ENCODE data around the gene SYNRG. TPM values are rescaled to one million over a fixed set of nuclear protein-coding genes. Genes with fewer than 3 reads are reported as not detected.
A peak's percentile ranks its signal among the peaks of the same experiment; 100 is the strongest.
"Not testable (repeated sequence)": the region's sequence is repeated elsewhere in the genome, so short reads cannot be mapped to it uniquely, and the experiment has no call there.

The SYNRG gene
- total RNA-seq, 2 experiments from 2014 or later: 106 to 113 TPM

DNA sequence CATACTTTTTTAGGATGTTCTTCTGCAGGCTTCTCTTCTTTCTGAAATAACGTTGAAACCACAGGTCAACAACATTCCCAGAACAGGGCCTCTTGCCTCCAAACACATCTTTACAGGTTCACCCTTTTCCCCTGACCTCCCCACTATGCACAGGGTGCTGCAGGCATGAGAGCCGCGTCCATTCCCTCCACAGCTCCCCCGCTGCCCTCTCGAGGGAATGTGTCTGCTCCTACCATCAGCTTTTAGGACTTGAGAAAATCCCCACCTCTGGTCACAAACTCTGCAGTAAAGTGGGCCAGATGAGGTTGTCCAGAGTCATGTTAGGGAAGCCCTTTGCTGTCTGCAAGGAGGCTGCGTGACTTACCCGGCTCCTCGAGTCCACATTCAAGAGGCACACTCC is 89.0 kb downstream of the SYNRG start:
- no peak for DNase-seq
- Mint-ChIP-seq H3K4me3 (no peak overlapping the region), H3K36me3 (ENCODE audit: low read depth) (peaks cover 72% of the 10 kb centered on the region), H3K4me1 (peaks cover 21% of the 10 kb centered on the region), H3K27me3 (no peaks in the 10 kb centered on the region), H3K27ac (peak overlapping the region; percentile 52), H3K9me3 (no peaks in the 10 kb centered on the region)
- CTCF ChIA-PET: interaction anchor here (1.5 to 1.6 kb wide), 2 partner anchors 8 to 147 kb away, joined by 3 to 4 read pairs; no protein-coding TSS in a partner anchor
- POLR2A ChIA-PET: no interaction called here

DNA sequence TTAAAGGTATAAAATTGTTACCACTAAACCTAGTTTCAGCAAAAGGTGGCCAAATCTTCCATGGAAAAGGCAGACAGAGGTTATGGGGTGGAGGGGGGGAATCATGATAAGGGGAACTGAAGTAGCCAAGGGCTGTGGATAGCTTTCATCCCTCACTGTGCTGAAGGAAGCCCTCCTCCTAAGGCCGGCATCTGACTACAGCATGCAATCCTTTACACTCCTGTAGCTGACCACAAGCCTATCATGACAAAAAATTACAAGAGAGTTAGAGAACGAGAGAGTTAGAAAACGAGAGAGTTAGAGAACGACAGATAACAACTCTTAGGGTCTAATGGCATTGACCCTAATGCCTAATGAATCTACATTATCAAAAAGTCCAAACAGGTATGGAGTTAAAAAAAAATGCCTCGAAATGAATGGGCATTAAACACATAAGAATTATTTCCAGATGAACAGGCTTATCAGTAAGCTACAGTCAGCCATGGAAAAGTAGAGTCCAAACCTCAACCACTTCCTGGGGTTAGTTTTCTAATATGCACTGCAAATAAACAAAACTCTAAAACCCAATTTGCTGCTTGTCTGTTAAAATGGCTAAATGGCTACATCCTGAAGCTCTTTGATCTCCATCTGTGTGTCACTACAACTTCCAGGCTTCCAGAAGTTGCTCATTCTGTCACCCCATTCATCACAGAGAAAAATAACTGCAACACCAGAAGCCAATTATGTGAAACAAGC is 89.8 kb downstream of the SYNRG start:
- no peaks in the 10 kb centered on the region for H3K27me3 Mint-ChIP-seq
- H3K4me1 Mint-ChIP-seq: peaks cover 21% of the 10 kb centered on the region
- peak overlapping the region; percentile 9 for H3K27ac Mint-ChIP-seq
- DNase-seq: no peak
- no peak overlapping the region for H3K4me3 Mint-ChIP-seq
- ChIA-PET POLR2A (interaction anchor here (0.7 kb wide), 1 partner anchor 8 kb away, joined by 3 read pairs; no protein-coding TSS in a partner anchor), CTCF (interaction anchor here (1.6 kb wide), 1 partner anchor 9 kb away, joined by 4 read pairs; no protein-coding TSS in a partner anchor)
- peaks cover 72% of the 10 kb centered on the region for H3K36me3 Mint-ChIP-seq (ENCODE audit: low read depth)
- H3K9me3 Mint-ChIP-seq: no peaks in the 10 kb centered on the region

DNA sequence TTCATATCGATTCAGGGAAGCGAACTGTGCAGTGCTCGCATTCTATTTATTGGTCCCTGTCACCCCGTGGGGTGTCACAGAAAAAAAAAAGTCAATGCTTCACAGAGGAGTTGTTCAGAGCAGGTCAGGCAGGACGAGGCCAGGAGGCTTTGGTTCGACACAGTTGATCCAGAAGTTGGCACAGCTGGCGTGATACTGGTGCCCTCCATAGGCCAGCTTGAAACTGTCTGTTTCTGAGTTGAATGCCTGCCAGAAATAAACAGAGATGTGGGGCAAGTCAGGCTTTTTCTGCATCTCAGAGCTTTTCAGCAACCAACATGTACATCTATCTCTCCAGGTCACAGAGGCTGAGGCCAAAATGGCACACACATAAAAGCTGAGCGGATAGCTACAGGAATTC is 90.4 kb downstream of the SYNRG start:
- H3K4me1 Mint-ChIP-seq: peaks cover 20% of the 10 kb centered on the region
- no peak overlapping the region for H3K27ac Mint-ChIP-seq
- no peak overlapping the region for H3K4me3 Mint-ChIP-seq
- H3K27me3 Mint-ChIP-seq: no peaks in the 10 kb centered on the region
- CTCF ChIA-PET: interaction anchor here (1.6 kb wide), 1 partner anchor 9 kb away, joined by 4 read pairs; no protein-coding TSS in a partner anchor
- DNase-seq: no peak
- peaks cover 69% of the 10 kb centered on the region for H3K36me3 Mint-ChIP-seq (ENCODE audit: low read depth)
- POLR2A ChIA-PET: no interaction called here
- H3K9me3 Mint-ChIP-seq: no peaks in the 10 kb centered on the region

DNA sequence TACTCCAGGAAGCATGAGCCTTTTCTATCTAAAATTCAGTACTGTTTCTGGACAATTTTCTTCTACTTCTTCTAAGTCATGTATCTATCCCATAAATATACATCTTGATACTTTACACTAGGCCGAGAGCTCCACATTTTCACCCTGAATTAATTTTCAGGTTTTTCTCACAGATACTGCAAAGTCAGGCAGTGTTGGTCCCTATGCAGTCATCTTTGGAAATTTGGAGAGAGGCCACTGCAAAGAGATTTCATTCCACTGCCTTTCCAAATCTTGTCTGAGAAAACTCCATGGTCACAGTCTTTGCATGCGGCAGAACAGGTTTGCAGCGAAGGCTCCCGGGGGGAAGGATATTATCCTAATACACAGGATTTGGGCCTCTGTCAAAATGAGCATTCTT is 91.3 kb downstream of the SYNRG start:
- peaks cover 68% of the 10 kb centered on the region for H3K36me3 Mint-ChIP-seq (ENCODE audit: low read depth)
- ChIA-PET POLR2A (no interaction called here), CTCF (interaction anchor here (1.0 kb wide), 1 partner anchor 9 kb away, joined by 3 read pairs; no protein-coding TSS in a partner anchor)

DNA sequence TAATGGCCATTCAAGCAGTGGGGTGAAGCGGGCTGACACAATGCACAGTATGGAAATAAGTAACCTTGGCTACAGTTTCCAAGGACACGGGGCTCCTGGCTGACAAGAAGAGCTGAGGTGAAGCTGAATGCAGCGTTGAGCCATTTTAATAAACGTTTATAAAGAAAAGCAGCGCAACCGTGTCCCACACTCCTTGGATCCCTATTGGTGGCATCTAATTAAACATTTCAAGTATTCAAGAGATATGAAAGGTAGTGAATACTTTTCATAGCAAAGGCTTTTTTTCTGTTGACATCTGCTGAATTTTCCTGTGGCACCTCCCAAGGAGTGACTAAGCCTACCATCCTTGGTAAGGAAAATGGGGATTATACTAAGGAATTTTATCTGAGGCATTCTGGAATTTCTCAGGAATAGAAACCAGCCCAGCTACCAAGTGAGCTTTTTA is 93.1 kb downstream of the SYNRG start:
- DNase-seq: no peak
- CTCF ChIA-PET: interaction anchor here (0.7 kb wide), 2 partner anchors 35 to 1042 kb away, joined by 3 to 4 read pairs; no protein-coding TSS in a partner anchor
- POLR2A ChIA-PET: no interaction called here
- Mint-ChIP-seq H3K27me3 (no peaks in the 10 kb centered on the region), H3K4me3 (no peak overlapping the region), H3K9me3 (no peaks in the 10 kb centered on the region), H3K4me1 (peaks cover 16% of the 10 kb centered on the region), H3K36me3 (ENCODE audit: low read depth) (peaks cover 65% of the 10 kb centered on the region), H3K27ac (no peak overlapping the region)

More for the DNA sequence above, 91.3 kb downstream of the SYNRG start:
- Mint-ChIP-seq H3K9me3 (no peaks in the 10 kb centered on the region), H3K27me3 (no peaks in the 10 kb centered on the region), H3K4me3 (no peak overlapping the region), H3K4me1 (peaks cover 16% of the 10 kb centered on the region), H3K27ac (no peak overlapping the region)
- no peak for DNase-seq

DNA sequence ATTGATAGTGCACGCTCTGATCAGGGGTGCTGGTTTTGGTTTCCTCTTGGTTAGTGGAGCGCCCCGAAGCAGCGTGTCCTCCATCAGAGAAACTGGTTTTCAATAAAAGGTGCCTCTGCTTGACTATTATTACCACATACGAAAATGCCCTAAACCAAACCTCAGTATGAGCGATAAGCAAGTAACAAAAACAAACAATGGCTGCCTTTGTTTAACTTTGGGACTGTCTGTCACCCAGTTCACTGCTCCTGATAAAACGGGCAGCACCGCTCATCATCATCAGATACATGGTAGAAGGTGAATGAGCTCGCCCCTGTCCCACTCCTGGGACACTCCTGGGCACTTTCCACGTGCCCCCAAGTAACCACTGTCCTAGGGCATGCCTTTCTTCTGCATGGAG is 95.5 kb downstream of the SYNRG start:
- POLR2A ChIA-PET: interaction anchor here (1.4 kb wide), 1 partner anchor 9 kb away, joined by 3 read pairs; no protein-coding TSS in a partner anchor
- Mint-ChIP-seq H3K27ac (no peak overlapping the region), H3K4me3 (no peak overlapping the region), H3K9me3 (no peaks in the 10 kb centered on the region), H3K4me1 (peaks cover 5% of the 10 kb centered on the region), H3K27me3 (no peaks in the 10 kb centered on the region), H3K36me3 (ENCODE audit: low read depth) (peaks cover 50% of the 10 kb centered on the region)
- no peak for DNase-seq
- CTCF ChIA-PET: interaction anchor here (1.3 kb wide), 1 partner anchor 141 kb away, joined by 3 read pairs; no protein-coding TSS in a partner anchor

DNA sequence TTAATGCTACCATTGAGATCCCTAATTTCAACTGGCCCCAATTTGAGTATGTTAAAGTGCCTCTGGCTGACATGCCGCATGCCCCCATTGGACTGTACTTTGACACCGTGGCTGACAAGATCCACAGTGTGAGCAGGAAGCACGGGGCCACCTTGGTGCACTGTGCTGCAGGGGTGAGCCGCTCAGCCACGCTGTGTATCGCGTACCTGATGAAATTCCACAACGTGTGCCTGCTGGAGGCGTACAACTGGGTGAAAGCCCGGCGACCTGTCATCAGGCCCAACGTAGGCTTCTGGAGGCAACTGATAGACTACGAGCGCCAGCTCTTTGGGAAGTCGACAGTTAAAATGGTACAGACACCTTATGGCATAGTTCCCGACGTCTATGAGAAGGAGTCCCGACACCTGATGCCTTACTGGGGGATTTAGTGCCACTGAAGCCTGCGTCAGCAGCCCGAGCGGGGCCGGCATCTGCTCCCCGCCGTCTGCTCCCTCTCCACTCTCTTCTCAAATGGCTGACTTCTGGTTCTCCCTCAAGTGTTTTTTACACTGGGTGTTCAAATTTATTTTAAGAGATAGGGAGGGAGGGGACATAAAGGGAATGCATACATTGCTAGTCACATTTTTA is 96.7 kb downstream of the SYNRG start:
- Mint-ChIP-seq H3K4me1 (peaks cover 5% of the 10 kb centered on the region), H3K36me3 (ENCODE audit: low read depth) (peaks cover 38% of the 10 kb centered on the region), H3K4me3 (no peak overlapping the region), H3K27me3 (no peaks in the 10 kb centered on the region), H3K27ac (no peak overlapping the region), H3K9me3 (no peaks in the 10 kb centered on the region)
- CTCF ChIA-PET: interaction anchor here (1.3 kb wide), 1 partner anchor 139 kb away, joined by 3 read pairs; no protein-coding TSS in a partner anchor
- no peak for DNase-seq
- POLR2A ChIA-PET: no interaction called here

DNA sequence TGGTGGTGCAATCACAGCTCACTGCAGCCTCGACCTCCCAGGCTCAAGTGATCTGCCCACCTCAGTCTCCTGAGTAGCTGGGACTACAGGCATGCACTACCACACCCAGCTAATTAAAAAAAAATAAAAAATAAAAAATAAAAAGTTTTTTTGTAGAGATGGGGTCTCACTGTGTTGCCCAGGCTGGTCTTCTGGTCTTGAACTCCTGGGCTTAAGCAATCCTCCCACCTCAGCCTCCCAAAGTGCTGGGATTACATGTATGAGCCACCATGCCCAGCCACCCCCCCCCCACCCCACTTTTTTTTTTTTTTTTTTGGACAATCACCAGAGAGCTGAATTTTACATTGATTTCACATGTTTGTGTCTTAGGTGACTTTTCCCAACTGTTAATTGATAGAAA is 97.6 kb downstream of the SYNRG start:
- H3K27me3 Mint-ChIP-seq, DNase-seq, H3K4me1 Mint-ChIP-seq, H3K4me3 Mint-ChIP-seq, H3K9me3 Mint-ChIP-seq, H3K27ac Mint-ChIP-seq, CTCF ChIA-PET: not testable (repeated sequence)
- peaks cover 32% of the 10 kb centered on the region for H3K36me3 Mint-ChIP-seq (ENCODE audit: low read depth)
- POLR2A ChIA-PET: interaction anchor here (1.0 to 1.7 kb wide), 2 partner anchors 8 to 9 kb away, joined by 3 to 4 read pairs; no protein-coding TSS in a partner anchor

DNA sequence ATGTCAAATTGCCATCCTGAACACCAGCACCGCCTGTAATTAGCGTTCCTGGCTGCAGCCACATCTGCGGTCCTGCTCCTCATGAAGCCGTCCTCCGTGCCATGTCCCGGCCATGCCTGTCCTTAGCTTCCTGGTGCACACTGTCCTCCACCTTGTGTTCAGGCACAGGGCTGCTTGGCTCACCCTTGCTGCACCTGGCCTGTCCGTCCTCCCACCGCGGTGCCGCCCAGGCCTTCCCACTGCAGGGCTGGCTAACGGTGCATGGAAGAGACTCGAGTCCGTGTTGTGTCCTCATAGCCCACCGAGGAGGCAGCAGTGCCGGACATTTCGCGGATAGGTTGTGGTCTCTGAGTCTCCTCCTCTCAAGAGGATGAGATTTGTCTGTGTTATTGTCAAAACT is 99.2 kb downstream of the SYNRG start:
- no peaks in the 10 kb centered on the region for H3K27me3 Mint-ChIP-seq
- H3K4me1 Mint-ChIP-seq: peaks cover 12% of the 10 kb centered on the region
- CTCF ChIA-PET: no interaction called here
- H3K36me3 Mint-ChIP-seq (ENCODE audit: low read depth): peaks cover 25% of the 10 kb centered on the region
- no peak for DNase-seq
- no peak overlapping the region for H3K27ac Mint-ChIP-seq
- H3K4me3 Mint-ChIP-seq: no peak overlapping the region
- no peaks in the 10 kb centered on the region for H3K9me3 Mint-ChIP-seq
- POLR2A ChIA-PET: no interaction called here

DNA sequence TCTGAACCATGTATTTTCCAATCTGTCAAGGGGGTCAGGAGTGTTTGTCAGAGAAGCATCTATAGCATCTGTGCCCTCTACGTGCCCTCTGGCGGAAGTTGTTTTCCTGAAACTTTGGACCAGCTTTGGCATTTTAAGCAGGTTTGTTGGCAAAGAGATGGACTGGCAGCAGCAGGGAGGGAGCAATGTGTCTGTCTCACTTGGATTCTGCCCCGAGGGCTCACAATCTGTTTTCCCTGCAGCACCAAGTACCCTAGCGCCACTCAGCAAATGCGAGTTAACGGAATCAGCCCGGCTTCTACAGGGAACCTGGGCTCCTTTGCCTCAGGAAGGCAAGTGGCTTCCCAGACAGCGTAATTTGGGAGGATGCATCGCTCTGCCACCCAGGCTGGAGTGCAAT is 102.1 kb downstream of the SYNRG start:
- POLR2A ChIA-PET: no interaction called here
- CTCF ChIA-PET: interaction anchor here (0.6 to 0.7 kb wide), 2 partner anchors 13 to 87 kb away, joined by 6 to 7 read pairs; no protein-coding TSS in a partner anchor
- H3K27ac Mint-ChIP-seq: no peak overlapping the region
- DNase-seq: no peak
- H3K4me3 Mint-ChIP-seq: no peak overlapping the region
- H3K4me1 Mint-ChIP-seq: peaks cover 13% of the 10 kb centered on the region
- no peaks in the 10 kb centered on the region for H3K27me3 Mint-ChIP-seq
- H3K9me3 Mint-ChIP-seq: no peaks in the 10 kb centered on the region
- peaks cover 8% of the 10 kb centered on the region for H3K36me3 Mint-ChIP-seq (ENCODE audit: low read depth)

DNA sequence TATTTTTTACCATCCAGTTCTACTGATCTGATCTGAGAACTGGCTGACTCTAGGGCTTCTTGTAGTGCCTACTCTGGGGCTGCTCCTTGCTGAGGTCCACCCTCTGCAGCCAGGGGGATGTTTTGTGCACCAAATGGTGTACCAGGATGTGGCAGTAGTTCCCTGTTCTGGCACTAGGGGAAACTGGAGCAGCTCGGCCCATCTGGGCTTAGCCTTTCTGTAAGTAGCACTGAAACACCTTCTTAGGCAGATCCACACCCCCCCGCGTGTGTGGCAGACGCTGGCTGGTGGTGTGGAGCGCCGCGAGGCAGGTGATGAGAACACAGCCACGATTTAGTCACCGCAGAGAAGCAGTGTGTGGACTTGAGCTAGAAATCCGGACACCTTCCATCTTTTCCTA is 102.5 kb downstream of the SYNRG start:
- H3K4me1 Mint-ChIP-seq: peaks cover 13% of the 10 kb centered on the region
- peaks cover 6% of the 10 kb centered on the region for H3K36me3 Mint-ChIP-seq (ENCODE audit: low read depth)
- H3K4me3 Mint-ChIP-seq: no peak overlapping the region
- DNase-seq: peak; percentile 31
- no peaks in the 10 kb centered on the region for H3K27me3 Mint-ChIP-seq
- H3K9me3 Mint-ChIP-seq: no peaks in the 10 kb centered on the region
- H3K27ac Mint-ChIP-seq: no peak overlapping the region
- POLR2A ChIA-PET: no interaction called here
- CTCF ChIA-PET: interaction anchor here (0.6 to 0.7 kb wide), 2 partner anchors 13 to 87 kb away, joined by 6 to 7 read pairs; no protein-coding TSS in a partner anchor

DNA sequence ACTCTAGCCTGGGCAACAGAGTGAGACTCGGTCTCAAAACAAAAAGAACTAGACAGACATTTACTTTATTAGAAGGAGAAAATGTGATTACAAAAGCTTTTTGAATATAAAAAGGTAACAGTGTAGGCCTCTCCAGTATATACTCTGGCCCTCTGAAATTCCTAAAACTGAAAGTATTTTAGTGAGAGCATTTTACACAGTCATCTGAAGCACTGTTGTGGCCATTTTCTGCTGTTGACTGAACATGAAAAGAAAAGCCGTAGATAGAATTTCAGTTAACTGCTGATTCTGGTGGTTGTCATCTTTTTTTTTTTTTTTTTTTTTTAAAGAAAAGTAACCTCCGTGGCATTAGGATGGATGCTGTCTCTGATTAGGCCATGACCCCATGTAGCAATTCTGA is 103.9 kb downstream of the SYNRG start:
- POLR2A ChIA-PET: interaction anchor here (1.5 kb wide), 1 partner anchor 9 kb away, joined by 3 read pairs; no protein-coding TSS in a partner anchor
- no peaks in the 10 kb centered on the region for H3K9me3 Mint-ChIP-seq
- no peak overlapping the region for H3K27ac Mint-ChIP-seq
- H3K36me3 Mint-ChIP-seq (ENCODE audit: low read depth): peaks cover 2% of the 10 kb centered on the region
- H3K4me3 Mint-ChIP-seq: no peak overlapping the region
- CTCF ChIA-PET: interaction anchor here (1.9 kb wide), 1 partner anchor 9 kb away, joined by 4 read pairs; no protein-coding TSS in a partner anchor
- H3K4me1 Mint-ChIP-seq: peaks cover 9% of the 10 kb centered on the region
- no peaks in the 10 kb centered on the region for H3K27me3 Mint-ChIP-seq
- no peak for DNase-seq

DNA sequence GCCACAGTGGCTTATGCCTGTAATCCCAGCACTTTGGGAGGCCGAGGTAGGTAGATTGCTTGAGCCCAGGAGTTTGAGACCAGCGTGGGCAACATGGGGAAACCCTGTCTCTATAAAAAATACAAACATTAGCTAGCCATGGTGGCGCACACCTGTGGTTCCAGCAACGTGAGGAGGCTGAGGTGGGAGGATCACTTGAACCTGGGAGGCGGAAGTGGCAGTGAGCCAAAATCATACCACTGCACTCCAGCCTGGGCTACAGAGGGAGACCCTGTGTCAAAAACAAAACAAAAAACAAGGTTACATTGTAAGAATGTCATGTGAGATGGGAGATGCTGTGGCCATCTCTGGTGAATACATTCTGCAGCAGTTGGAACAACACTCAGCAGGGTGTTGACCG is 106.1 kb downstream of the SYNRG start:
- Mint-ChIP-seq H3K27me3 (no peaks in the 10 kb centered on the region), H3K36me3 (ENCODE audit: low read depth) (peaks cover 2% of the 10 kb centered on the region), H3K9me3 (no peaks in the 10 kb centered on the region), H3K27ac (no peak overlapping the region), H3K4me3 (no peak overlapping the region), H3K4me1 (peaks cover 8% of the 10 kb centered on the region)
- ChIA-PET POLR2A (interaction anchor here (1.3 kb wide), 1 partner anchor 8 kb away, joined by 4 read pairs; no protein-coding TSS in a partner anchor), CTCF (no interaction called here)
- DNase-seq: no peak
